Suprapubic skin (tissue), 4 donors: Measurements from ENCODE around the gene PRKAR2A. TPM values are rescaled to one million over a fixed set of nuclear protein-coding genes. Genes with fewer than 3 reads are reported as not detected.

Experiments used
- DNase-seq, 2 donors: peaks; one replicate each; pipeline ENCODE4 v3.0.0-alpha.2; 2019; ENCODE audit warnings: low spot score in 2 of 2
- H3K27ac ChIP-seq: fragments of 200-600 bp; sonication (generic); one replicate; pipeline ENCODE4 v1.5.1; 2019
- H3K27me3 ChIP-seq: fragments of 200-600 bp; sonication (generic); one replicate; pipeline ENCODE4 v1.5.1; 2019
- H3K36me3 ChIP-seq: fragments of 200-600 bp; sonication (generic); one replicate; pipeline ENCODE4 v1.5.1; 2019
- H3K4me1 ChIP-seq: fragments of 200-600 bp; sonication (generic); one replicate; pipeline ENCODE4 v1.5.1; 2019
- H3K4me3 ChIP-seq: fragments of 200-600 bp; sonication (generic); one replicate; pipeline ENCODE4 v1.5.1; 2019; ENCODE audit warnings: mild to moderate bottlenecking
- H3K9me3 ChIP-seq: fragments of 200-600 bp; sonication (generic); one replicate; pipeline ENCODE4 v1.5.1; 2019
- CTCF ChIP-seq, 2 donors: fragments of 200-600 bp in 1 of 2; fragments of 450-650 bp in 1 of 2; sonication (generic) in 1 of 2; IDR thresholded peaks; one replicate each; pipeline ENCODE4 v1.5.1; 2016 to 2019; ENCODE audit warnings: antibody characterized with exemption in 2 of 2, mild to moderate bottlenecking in 1 of 2, moderate library complexity in 1 of 2
- EP300 ChIP-seq: sonication (generic); formaldehyde crosslinking; IDR thresholded peaks from one replicate; pipeline ENCODE4 v1.6.1; 2017; ENCODE audit warnings: antibody characterized with exemption
- POLR2A ChIP-seq, 2 donors: fragments of 450-650 bp; IDR thresholded peaks; one replicate each; pipeline ENCODE4 v1.6.1; 2017; ENCODE audit warnings: antibody characterized with exemption in 2 of 2, mild to moderate bottlenecking in 2 of 2, moderate library complexity in 2 of 2
- POLR2AphosphoS5 ChIP-seq, 3 donors: sonication (generic); formaldehyde crosslinking; IDR thresholded peaks; one replicate each; pipeline ENCODE4 v1.6.1; 2017; ENCODE audit warnings: antibody characterized with exemption in 3 of 3
- WGBS: methylation state at CpG from one replicate; pipeline ENCODE4 v1.1.5; 2018; 5-methylcytosine and 5-hydroxymethylcytosine counted together
- total RNA-seq, 4 donors: library from RNA; depleted of rRNA; stranded (reverse); fragments of >200 nt; gene quantifications; one replicate each; pipeline ENCODE4 v1.1.0, GENCODE V29; 2016

PRKAR2A gene
- total RNA-seq, 4 donors from 2014 or later: 24.9 to 34.5 (median 29.5) TPM

DNA sequence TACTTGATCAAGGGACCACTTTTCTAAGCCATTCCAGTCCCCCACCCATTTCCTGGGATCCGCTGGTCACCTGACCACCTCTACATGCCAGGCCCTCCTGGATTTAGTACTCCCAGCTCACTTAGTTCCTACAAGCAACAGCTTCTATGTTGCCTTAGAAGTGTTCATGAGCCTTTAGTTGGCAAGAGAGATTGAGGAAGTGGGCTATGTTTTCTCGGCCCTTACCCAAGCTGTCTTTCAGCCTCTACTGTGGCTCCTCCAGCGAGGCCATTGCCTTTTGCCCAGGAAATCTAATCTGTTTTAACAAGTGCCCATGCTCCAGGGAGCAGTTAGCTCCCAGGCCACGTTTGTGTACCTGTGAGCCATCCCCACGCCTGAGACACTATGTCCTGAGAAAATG lies 4.5 kb upstream of the PRKAR2A start:
- no peak overlapping the region for H3K4me3 ChIP-seq
- H3K27me3 ChIP-seq: no peaks in the 10 kb centered on the region
- no peaks in the 10 kb centered on the region for H3K9me3 ChIP-seq
- peak in 1 of 2 donors; percentile 19 for DNase-seq
- peaks cover 4% of the 10 kb centered on the region for H3K4me1 ChIP-seq
- H3K27ac ChIP-seq: no peak overlapping the region
- TF ChIP-seq EP300 (no peak), CTCF (IDR thresholded peaks at IDR 0.05) (no peak), POLR2A (IDR thresholded peaks at IDR 0.05) (no peak), POLR2AphosphoS5 (IDR thresholded peaks at IDR 0.05) (no peak)
- H3K36me3 ChIP-seq: peaks cover 2% of the 10 kb centered on the region
- 89% methylated on average over 5 of the region's 5 CpGs for WGBS

- no peaks in the 10 kb centered on the region for H3K36me3 ChIP-seq
- no peaks in the 10 kb centered on the region for H3K9me3 ChIP-seq
- no peaks in the 10 kb centered on the region for H3K27me3 ChIP-seq
- no peak overlapping the region for H3K27ac ChIP-seq
- H3K4me3 ChIP-seq: no peak overlapping the region
- no peak for DNase-seq
- TF ChIP-seq CTCF (IDR thresholded peaks at IDR 0.05) (no peak), POLR2AphosphoS5 (IDR thresholded peaks at IDR 0.05) (no peak), EP300 (no peak), POLR2A (IDR thresholded peaks at IDR 0.05) (no peak)
- 55% methylated on average over 3 of the region's 3 CpGs for WGBS
- peaks cover 8% of the 10 kb centered on the region for H3K4me1 ChIP-seq
Observed at GRCh38 chr3:48851407-48851806, 3.7 kb upstream of the PRKAR2A start.

DNA sequence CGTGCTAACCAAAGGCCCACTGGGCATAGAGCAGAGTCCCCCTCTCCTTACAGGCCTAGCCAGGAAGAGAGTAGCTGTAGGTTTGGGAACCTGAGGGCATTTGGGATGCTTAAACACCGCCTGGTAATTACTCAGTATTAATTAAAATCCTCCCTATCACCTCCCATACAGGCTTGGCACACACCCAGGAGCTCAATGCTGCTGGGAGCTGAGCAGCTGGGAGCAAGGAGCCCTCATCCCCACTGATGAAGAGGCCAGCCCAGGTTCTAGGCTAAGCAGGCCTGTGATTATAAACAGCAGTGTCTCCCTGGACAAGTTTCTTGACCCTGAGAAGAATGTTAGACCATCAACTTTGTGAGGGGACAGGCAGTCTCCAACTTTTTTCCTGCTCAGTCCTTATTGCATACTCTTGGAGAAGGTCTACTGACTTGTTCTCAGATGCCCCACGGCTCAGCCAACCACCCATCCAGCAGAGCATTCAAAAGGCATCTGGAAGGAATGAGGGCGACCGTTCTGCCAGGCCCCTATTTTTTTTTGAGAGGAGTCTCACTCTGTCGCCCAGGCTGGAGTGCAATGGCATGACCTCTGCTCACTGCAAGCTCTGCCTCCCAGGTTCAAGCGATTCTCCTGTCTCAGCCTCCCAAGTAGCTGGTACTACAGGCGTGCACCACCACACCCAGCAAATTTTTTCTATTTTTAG lies 1.3 kb upstream of the PRKAR2A start:
- H3K27ac ChIP-seq: no peak overlapping the region

DNA sequence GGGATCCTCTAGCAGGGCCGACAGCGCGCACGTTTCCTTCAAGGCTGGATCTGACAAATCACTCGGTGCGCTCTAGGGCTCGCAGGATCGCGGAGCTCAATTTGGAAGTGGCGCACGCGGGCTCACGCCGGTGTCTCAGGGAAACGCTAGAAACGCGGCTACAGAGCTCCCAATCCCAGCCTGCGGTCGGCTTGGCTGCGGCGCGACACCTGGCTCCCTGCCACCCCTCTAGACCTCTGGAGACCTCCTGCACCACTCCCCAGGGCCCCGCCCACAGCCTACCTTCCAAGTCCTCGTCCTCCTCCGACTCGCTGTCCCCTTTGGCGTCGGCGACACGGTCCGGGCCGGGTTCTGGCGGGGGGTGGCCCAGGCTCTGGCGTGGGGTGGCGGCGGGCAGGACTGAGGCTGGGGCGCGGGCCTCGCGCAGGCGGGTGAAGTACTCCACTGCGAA lies 596 bp downstream of the PRKAR2A start:
- Histone ChIP-seq H3K9me3 (no peaks in the 10 kb centered on the region), H3K36me3 (no peaks in the 10 kb centered on the region), H3K4me1 (peaks cover 23% of the 10 kb centered on the region), H3K27ac (peak overlapping the region; percentile 95), H3K4me3 (peak overlapping the region; percentile 82), H3K27me3 (no peaks in the 10 kb centered on the region)
- WGBS: under 1% methylated on average over 22 of the region's 42 CpGs
- peak; percentile 88 to 94 for DNase-seq
- TF ChIP-seq POLR2AphosphoS5 (IDR thresholded peaks at IDR 0.05) (no peak), POLR2A (IDR thresholded peaks at IDR 0.05) (no peak)

More for the DNA sequence above, 1.3 kb upstream of the PRKAR2A start:
- H3K27me3 ChIP-seq: no peaks in the 10 kb centered on the region
- peaks cover 23% of the 10 kb centered on the region for H3K4me1 ChIP-seq
- no peak overlapping the region for H3K4me3 ChIP-seq
- no peaks in the 10 kb centered on the region for H3K9me3 ChIP-seq
- TF ChIP-seq POLR2AphosphoS5 (IDR thresholded peaks at IDR 0.05) (no peak), CTCF (IDR thresholded peaks at IDR 0.05) (no peak), EP300 (no peak)
- H3K36me3 ChIP-seq: no peaks in the 10 kb centered on the region
- DNase-seq: peak in 1 of 2 donors; percentile 58
- WGBS: 86% methylated on average over 8 of the region's 8 CpGs

- 33% methylated on average over 2 of the region's 2 CpGs for WGBS
- no peak overlapping the region for H3K27ac ChIP-seq
- no peaks in the 10 kb centered on the region for H3K9me3 ChIP-seq
- H3K36me3 ChIP-seq: no peaks in the 10 kb centered on the region
- no peaks in the 10 kb centered on the region for H3K27me3 ChIP-seq
- TF ChIP-seq POLR2AphosphoS5 (IDR thresholded peaks at IDR 0.05): no peak
- no peak for TF ChIP-seq POLR2A (IDR thresholded peaks at IDR 0.05)
- no peak for DNase-seq
- H3K4me1 ChIP-seq: peaks cover 23% of the 10 kb centered on the region
- peak overlapping the region; percentile 82 for H3K4me3 ChIP-seq
Observed at GRCh38 chr3:48845170-48845569, 2.5 kb downstream of the PRKAR2A start.

GRCh38 chr3:48837163-48837562 lies 10.5 kb downstream of the PRKAR2A start:
- 68% methylated on average over 2 of the region's 2 CpGs for WGBS
- DNase-seq: no peak
- no peaks in the 10 kb centered on the region for H3K9me3 ChIP-seq
- H3K27me3 ChIP-seq: no peaks in the 10 kb centered on the region
- H3K4me1 ChIP-seq: peaks cover 5% of the 10 kb centered on the region
- TF ChIP-seq POLR2AphosphoS5 (IDR thresholded peaks at IDR 0.05) (no peak), CTCF (IDR thresholded peaks at IDR 0.05) (no peak), POLR2A (IDR thresholded peaks at IDR 0.05) (no peak), EP300 (no peak)
- H3K27ac ChIP-seq: no peak overlapping the region
- H3K36me3 ChIP-seq: no peaks in the 10 kb centered on the region
- H3K4me3 ChIP-seq: no peak overlapping the region
